GM23338 (cell line): ENCODE measurements around the gene KRTAP5-6. TPM values are rescaled to one million over a fixed set of nuclear protein-coding genes. Genes with fewer than 3 reads are reported as not detected.

Experiments used
- ATAC-seq: fragments of 200-7000 bp; cut with Tn5 transposase; 3 replicates; pipeline ENCODE4 v1.9.1; 2020
- DNase-seq: peaks from one replicate; pipeline ENCODE4 v3.0.0-alpha.2; 2015; ENCODE audit warnings: low spot score
- H2AFZ ChIP-seq: fragments of 200-600 bp; sonication (generic); 2 replicates; pipeline ENCODE4 v1.8.0; 2016; ENCODE audit warnings: antibody characterized with exemption, mild to moderate bottlenecking, moderate library complexity
- H3F3A ChIP-seq: fragments of 200-600 bp; sonication (generic); replicated peaks from 2 replicates; pipeline ENCODE4 v1.8.0; 2017; ENCODE audit warnings: antibody characterized with exemption, mixed run types, low read depth
- H3K27ac ChIP-seq: fragments of 200-600 bp; sonication (generic); 2 replicates; pipeline ENCODE4 v1.6.1; 2016; ENCODE audit warnings: low read depth
- H3K27me3 ChIP-seq: fragments of 200-600 bp; sonication (generic); 2 replicates; pipeline ENCODE4 v1.8.0; 2016; ENCODE audit warnings: mild to moderate bottlenecking, mixed run types, moderate library complexity; ENCODE audit not compliant: insufficient read depth
- H3K36me3 ChIP-seq: fragments of 200-600 bp; sonication (generic); 2 replicates; pipeline ENCODE4 v1.8.0; 2016; ENCODE audit warnings: mild to moderate bottlenecking; ENCODE audit not compliant: insufficient read depth
- H3K4me1 ChIP-seq: fragments of 200-600 bp; sonication (generic); 2 replicates; pipeline ENCODE4 v1.8.0; 2016; ENCODE audit warnings: mild to moderate bottlenecking, moderate library complexity; ENCODE audit not compliant: insufficient read depth
- H3K4me2 ChIP-seq: fragments of 200-600 bp; sonication (generic); 2 replicates; pipeline ENCODE4 v1.7.1; 2017; ENCODE audit warnings: mixed run types
- H3K4me3 ChIP-seq: fragments of 200-600 bp; sonication (generic); 2 replicates; pipeline ENCODE4 v1.6.1; 2016; ENCODE audit warnings: mixed run types
- H3K79me2 ChIP-seq: fragments of 200-600 bp; sonication (generic); replicated peaks from 2 replicates; pipeline ENCODE4 v1.8.0; 2017; ENCODE audit warnings: mild to moderate bottlenecking; ENCODE audit not compliant: insufficient read depth
- H3K9me2 ChIP-seq: fragments of 200-600 bp; sonication (generic); 2 replicates; pipeline ENCODE4 v1.8.0; 2017; ENCODE audit not compliant: insufficient read depth
- H4K20me1 ChIP-seq: fragments of 200-600 bp; sonication (generic); replicated peaks from 2 replicates; pipeline ENCODE4 v1.8.0; 2017; ENCODE audit warnings: mild to moderate bottlenecking; ENCODE audit not compliant: insufficient read depth
- H3K27ac Mint-ChIP-seq: 2 replicates; pipeline ENCODE4 v1.8.0; 2020; ENCODE audit warnings: inconsistent platforms, mild to moderate bottlenecking, moderate library complexity, mixed read lengths
- H3K27me3 Mint-ChIP-seq: 3 replicates; pipeline ENCODE4 v1.8.0; 2022; ENCODE audit warnings: low read depth, mild to moderate bottlenecking, moderate library complexity, mixed read lengths, inconsistent platforms; ENCODE audit not compliant: insufficient read depth, poor library complexity
- H3K36me3 Mint-ChIP-seq: 3 replicates; pipeline ENCODE4 v1.8.0; 2021; ENCODE audit warnings: low read depth, mild to moderate bottlenecking, inconsistent platforms, moderate library complexity, mixed read lengths
- H3K4me1 Mint-ChIP-seq: 3 replicates; pipeline ENCODE4 v1.8.0; 2020; ENCODE audit warnings: mild to moderate bottlenecking, inconsistent platforms, mixed read lengths
- H3K4me3 Mint-ChIP-seq: 3 replicates; pipeline ENCODE4 v1.8.0; 2021; ENCODE audit warnings: moderate library complexity, mild to moderate bottlenecking, inconsistent platforms, mixed read lengths
- H3K9me3 Mint-ChIP-seq: 3 replicates; pipeline ENCODE4 v1.8.0; 2020; ENCODE audit warnings: moderate library complexity, mild to moderate bottlenecking, inconsistent platforms, mixed read lengths
- CTCF ChIP-seq, 2 experiments: fragments of 200-600 bp in 1 of 2; sonication (generic) in 1 of 2; conservative IDR thresholded peaks; 2 replicates each; pipeline versions ENCODE4 v1.5.1 to v1.6.1; 2016 to 2017; ENCODE audit warnings: antibody characterized with exemption in 2 of 2, low read depth in 2 of 2, mild to moderate bottlenecking in 2 of 2, moderate library complexity in 1 of 2
- ETS1 ChIP-seq: IDR thresholded peaks from 2 replicates; pipeline ENCODE4 v1.6.1; 2016; ENCODE audit warnings: antibody characterized with exemption
- EZH2 ChIP-seq: fragments of 200-600 bp; sonication (generic); IDR thresholded peaks from one replicate; pipeline ENCODE4 v1.8.0; 2017; ENCODE audit warnings: antibody characterized with exemption, mild to moderate bottlenecking, low read depth; ENCODE audit not compliant: unreplicated experiment
- EZH2phosphoT487 ChIP-seq: fragments of 200-600 bp; sonication (generic); IDR thresholded peaks from one replicate; pipeline ENCODE4 v1.8.1; 2018; ENCODE audit warnings: antibody characterized with exemption; ENCODE audit not compliant: unreplicated experiment
- POLR2AphosphoS5 ChIP-seq: IDR thresholded peaks from 2 replicates; pipeline ENCODE4 v1.6.1; 2016; ENCODE audit warnings: antibody characterized with exemption, low read depth
- REST ChIP-seq: IDR thresholded peaks from one replicate; pipeline ENCODE4 v1.6.1; 2018; ENCODE audit warnings: antibody characterized with exemption; ENCODE audit not compliant: unreplicated experiment
- STAT1 ChIP-seq: IDR thresholded peaks from one replicate; pipeline ENCODE4 v1.6.1; 2016; ENCODE audit warnings: antibody characterized with exemption; ENCODE audit not compliant: unreplicated experiment
- ZNF331 ChIP-seq: fragments of 250-450 bp; sonication (Bioruptor Pico); IDR thresholded peaks from 2 replicates; pipeline ENCODE4 v1.5.0; 2020; ENCODE audit warnings: low read depth, mild to moderate bottlenecking, moderate library complexity
- polyA plus RNA-seq: library from polyadenylated mRNA; unstranded; fragments of >200 nt; fragmentation: Nextera tagmentation; extraction: Ambion mirVana; gene quantifications from 2 replicates; pipeline ENCODE4 v1.2.1, GENCODE V29; 2016
- total RNA-seq: library from RNA; depleted of rRNA; stranded (reverse); fragments of >200 nt; shearing (Covaris generic); gene quantifications from 2 replicates; pipeline ENCODE4 v1.2.3, GENCODE V29; 2014

KRTAP5-6 gene
- total and polyA plus RNA-seq, 2 experiments from 2014 or later = not detected

GRCh38 chr11:1690167-1691025 lies 6.6 kb upstream of the KRTAP5-6 start:
- H3K4me1 Mint-ChIP-seq = peaks cover 5% of the 10 kb centered on the region; the same call in 2 of the 3 replicates
- H3K36me3 ChIP-seq = no peaks in the 10 kb centered on the region
- DNase-seq (no peak), ATAC-seq (no peak)
- no peaks in the 10 kb centered on the region for H3F3A ChIP-seq
- no peaks in the 10 kb centered on the region; the same call in 2 of the 3 replicates for H3K9me3 Mint-ChIP-seq
- H3K27ac Mint-ChIP-seq = no peak overlapping the region
- H3K27ac ChIP-seq = no peak overlapping the region
- no peaks in the 10 kb centered on the region for H4K20me1 ChIP-seq
- H3K27me3 ChIP-seq = no peaks in the 10 kb centered on the region
- H3K27me3 Mint-ChIP-seq = peaks cover 10% of the 10 kb centered on the region
- 0 out of 2 replicates have a peak, but pooled peaks cover 6% of the 10 kb centered on the region for H3K4me1 ChIP-seq
- TF ChIP-seq STAT1 = no peak
- H3K4me3 Mint-ChIP-seq = no peak overlapping the region
- H3K4me3 ChIP-seq = no peak overlapping the region
- H3K4me2 ChIP-seq = no peak overlapping the region
- no peaks in the 10 kb centered on the region for H3K36me3 Mint-ChIP-seq
- no peak overlapping the region for H2AFZ ChIP-seq
- H3K9me2 ChIP-seq = no peaks in the 10 kb centered on the region
- no peaks in the 10 kb centered on the region for H3K79me2 ChIP-seq

- 0 out of 2 replicates have a peak, but pooled peaks cover 6% of the 10 kb centered on the region for H3K4me1 ChIP-seq
- ATAC-seq (no peak), DNase-seq (no peak)
- Mint-ChIP-seq H3K27me3 (peaks cover 12% of the 10 kb centered on the region), H3K36me3 (no peaks in the 10 kb centered on the region), H3K27ac (no peak overlapping the region), H3K4me1 (peaks cover 5% of the 10 kb centered on the region; the same call in 2 of the 3 replicates), H3K4me3 (no peak overlapping the region), H3K9me3 (no peaks in the 10 kb centered on the region; the same call in 2 of the 3 replicates)
- no peak overlapping the region for H3K27ac ChIP-seq
- no peak overlapping the region for H3K4me2 ChIP-seq
- no peaks in the 10 kb centered on the region for H4K20me1 ChIP-seq
- no peak overlapping the region for H3K4me3 ChIP-seq
- H3F3A ChIP-seq = no peaks in the 10 kb centered on the region
- no peaks in the 10 kb centered on the region for H3K9me2 ChIP-seq
- no peaks in the 10 kb centered on the region for H3K36me3 ChIP-seq
- H3K27me3 ChIP-seq = no peaks in the 10 kb centered on the region
- TF ChIP-seq ETS1 (no peak), CTCF (conservative IDR thresholded peaks at IDR 0.05; ENCODE audit: low read depth in 2 of 2) (peak; percentile 16 to 35; a peak in 2 of 4 replicates), REST (no peak), POLR2AphosphoS5 (no peak), EZH2 (no peak), EZH2phosphoT487 (no peak), ZNF331 (CRISPR knock-in tag) (no peak)
- H3K79me2 ChIP-seq = no peaks in the 10 kb centered on the region
- H2AFZ ChIP-seq = no peak overlapping the region
Observed at GRCh38 chr11:1691026-1691877, 5.7 kb upstream of the KRTAP5-6 start.
